ENCODE data around the gene CHADL. TPM values are rescaled to one million over a fixed set of nuclear protein-coding genes. Genes with fewer than 3 reads are reported as not detected.

CHADL gene
- total RNA-seq, 1 donor from 2014 or later = 1.6 TPM

DNA sequence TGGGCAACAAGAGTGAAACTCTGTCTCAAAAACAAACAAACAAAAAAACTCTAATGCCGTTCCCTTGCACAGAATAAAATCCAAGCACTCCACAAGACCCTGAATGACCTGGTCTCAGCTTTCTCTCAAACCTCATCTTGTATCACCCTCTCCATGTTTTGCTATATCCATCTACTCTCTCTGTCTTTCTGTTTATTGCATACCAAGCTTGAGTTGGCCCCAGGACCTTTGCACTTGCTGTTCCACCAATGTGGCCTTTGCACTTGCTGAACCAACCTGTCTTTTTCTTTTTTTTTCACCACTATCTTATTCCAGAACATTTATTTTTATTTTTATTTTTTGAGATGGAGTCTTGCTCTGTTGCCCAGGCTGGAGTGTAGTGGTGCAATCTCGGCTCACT lies 37.6 kb downstream of the CHADL start:
- Histone ChIP-seq H3K4me3 (ENCODE audit: low read depth, low read length) (no peak overlapping the region), H3K36me3 (ENCODE audit: control insufficient read depth, insufficient read depth, low read length) (no peaks in the 10 kb centered on the region), H3K27me3 (ENCODE audit: control insufficient read depth, insufficient read depth, low read length) (no peaks in the 10 kb centered on the region)
- TF ChIP-seq CTCF (IDR thresholded peaks at IDR 0.05; ENCODE audit: insufficient read depth, low read length, severe bottlenecking) = no peak
- DNase-seq (ENCODE audit: low read depth) = no peak
- no peak for FAIRE-seq

GRCh38 chr22:41201141-41201540 lies 39.6 kb downstream of the CHADL start:
- no peak for FAIRE-seq
- DNase-seq (ENCODE audit: low read depth) = peak; percentile 45
- TF ChIP-seq CTCF (IDR thresholded peaks at IDR 0.05; ENCODE audit: insufficient read depth, low read length, severe bottlenecking) = no peak

DNA sequence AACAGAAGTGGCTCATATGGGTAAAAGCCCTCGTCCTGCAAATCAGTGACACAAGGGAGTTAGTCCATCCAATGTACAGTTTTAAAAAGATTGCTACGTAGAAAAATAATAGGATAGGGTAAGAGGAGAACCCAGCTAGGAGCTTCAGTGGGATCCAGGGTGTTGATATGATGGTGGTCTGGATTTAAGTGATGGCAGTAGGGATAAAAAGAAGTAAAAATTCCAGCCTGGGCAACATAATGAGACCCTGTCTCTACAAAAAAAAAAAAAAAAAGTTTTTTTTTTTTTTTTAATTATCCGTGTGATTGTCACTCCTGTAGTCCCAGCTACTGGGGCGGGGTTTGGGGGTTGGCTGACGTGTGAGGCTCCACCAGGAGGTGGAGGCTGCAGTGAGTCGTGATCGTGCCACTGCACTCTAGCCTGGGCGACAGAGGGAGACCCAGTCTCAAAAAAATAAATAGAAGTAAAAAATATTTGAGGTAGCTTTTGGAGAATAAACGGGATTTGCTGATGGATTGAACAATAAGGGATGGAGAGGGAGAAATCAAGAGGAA lies 42.6 kb downstream of the CHADL start:
- TF ChIP-seq CTCF (IDR thresholded peaks at IDR 0.05; ENCODE audit: insufficient read depth, low read length, severe bottlenecking) = no peak
- FAIRE-seq (no peak), DNase-seq (ENCODE audit: low read depth) (peak; percentile 30)
- Histone ChIP-seq H3K4me3 (ENCODE audit: low read depth, low read length) (peak overlapping the region; percentile 75), H3K36me3 (ENCODE audit: control insufficient read depth, insufficient read depth, low read length) (no peaks in the 10 kb centered on the region), H3K27me3 (ENCODE audit: control insufficient read depth, insufficient read depth, low read length) (no peaks in the 10 kb centered on the region)

More at GRCh38 chr22:41201141-41201540, 39.6 kb downstream of the CHADL start:
- no peak overlapping the region for H3K4me3 ChIP-seq (ENCODE audit: low read depth, low read length)
- H3K27me3 ChIP-seq (ENCODE audit: control insufficient read depth, insufficient read depth, low read length) = no peaks in the 10 kb centered on the region
- no peaks in the 10 kb centered on the region for H3K36me3 ChIP-seq (ENCODE audit: control insufficient read depth, insufficient read depth, low read length)

GRCh38 chr22:41197038-41197972 lies 43.4 kb downstream of the CHADL start:
- peak; percentile 32 for DNase-seq (ENCODE audit: low read depth)
- no peak for TF ChIP-seq CTCF (IDR thresholded peaks at IDR 0.05; ENCODE audit: insufficient read depth, low read length, severe bottlenecking)
- H3K4me3 ChIP-seq (ENCODE audit: low read depth, low read length) = peak overlapping the region; percentile 75
- FAIRE-seq = no peak
- no peaks in the 10 kb centered on the region for H3K27me3 ChIP-seq (ENCODE audit: control insufficient read depth, insufficient read depth, low read length)
- no peaks in the 10 kb centered on the region for H3K36me3 ChIP-seq (ENCODE audit: control insufficient read depth, insufficient read depth, low read length)

GRCh38 chr22:41193829-41194228 lies 46.9 kb downstream of the CHADL start:
- no peaks in the 10 kb centered on the region for H3K27me3 ChIP-seq (ENCODE audit: control insufficient read depth, insufficient read depth, low read length)
- no peak for FAIRE-seq
- no peak for TF ChIP-seq CTCF (IDR thresholded peaks at IDR 0.05; ENCODE audit: insufficient read depth, low read length, severe bottlenecking)
- no peak overlapping the region for H3K4me3 ChIP-seq (ENCODE audit: low read depth, low read length)
- no peak for DNase-seq (ENCODE audit: low read depth)
- no peaks in the 10 kb centered on the region for H3K36me3 ChIP-seq (ENCODE audit: control insufficient read depth, insufficient read depth, low read length)
